Chondrocyte (in vitro differentiated cells): ENCODE measurements around the gene MSMP. TPM values are rescaled to one million over a fixed set of nuclear protein-coding genes. Genes with fewer than 3 reads are reported as not detected.

ENCODE experiments used
- DNase-seq: peaks from one replicate; pipeline ENCODE4 v3.0.0; 2021; ENCODE audit warnings: mixed read lengths, low spot score
- H3K27ac Mint-ChIP-seq: one replicate; pipeline ENCODE4 v1.8.0; 2021; ENCODE audit warnings: mild to moderate bottlenecking, moderate library complexity, mixed read lengths; ENCODE audit not compliant: unreplicated experiment
- H3K27me3 Mint-ChIP-seq: 2 replicates; pipeline ENCODE4 v1.8.0; 2021; ENCODE audit warnings: low read depth, mixed read lengths
- H3K36me3 Mint-ChIP-seq: 2 replicates; pipeline ENCODE4 v1.8.0; 2021; ENCODE audit warnings: low read depth, mixed read lengths
- H3K4me1 Mint-ChIP-seq: 2 replicates; pipeline ENCODE4 v1.8.0; 2021; ENCODE audit warnings: low read depth, mild to moderate bottlenecking, mixed read lengths
- H3K4me3 Mint-ChIP-seq: one replicate; pipeline ENCODE4 v1.8.0; 2021; ENCODE audit warnings: mild to moderate bottlenecking, moderate library complexity, mixed read lengths; ENCODE audit not compliant: unreplicated experiment
- H3K9me3 Mint-ChIP-seq: 2 replicates; pipeline ENCODE4 v1.8.0; 2021; ENCODE audit warnings: low read depth, mixed read lengths
- long read RNA-seq: library from polyadenylated mRNA; stranded (forward); transcript quantifications from one replicate; pipeline ENCODE4 v2.0.0, GENCODE V29; 2021
- total RNA-seq: library from RNA; stranded (reverse); gene quantifications from 3 replicates; pipeline ENCODE4 v1.2.1, GENCODE V29; 2021
- TF ChIP-seq, protein P1 (sequence below): fragments of 200-600 bp; sonication (generic); IDR thresholded peaks from 2 replicates; pipeline ENCODE4 v1.5.0; 2021; ENCODE audit warnings: antibody characterized with exemption, mild to moderate bottlenecking, moderate library complexity

The MSMP gene, protein sequence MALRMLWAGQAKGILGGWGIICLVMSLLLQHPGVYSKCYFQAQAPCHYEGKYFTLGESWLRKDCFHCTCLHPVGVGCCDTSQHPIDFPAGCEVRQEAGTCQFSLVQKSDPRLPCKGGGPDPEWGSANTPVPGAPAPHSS
- not detected in 3 replicates for total RNA-seq
- long read RNA-seq = 0 reads

DNA sequence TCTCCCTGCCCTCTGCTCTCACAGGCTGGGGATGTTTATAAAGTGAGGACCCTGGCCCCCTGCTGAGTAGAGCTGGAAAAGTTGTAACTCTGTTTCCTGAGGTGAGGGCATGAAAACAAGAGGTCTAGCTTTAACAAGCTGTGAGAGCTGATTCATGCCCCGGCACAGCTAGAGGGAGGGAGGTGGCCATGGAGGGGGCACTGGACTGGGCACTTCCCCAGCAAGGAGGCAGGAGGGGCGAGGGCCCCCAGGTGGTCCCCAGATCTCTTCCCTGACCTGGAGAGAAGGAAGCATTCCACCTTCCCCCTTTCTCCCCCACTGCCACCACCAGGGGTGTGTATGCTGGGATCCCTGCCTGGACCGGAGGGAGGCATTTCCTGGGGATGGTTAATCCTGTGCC lies at the start of gene MSMP:
MSMP (minus strand) TSS at position 13 of the 400 bp plus-strand sequence. CDS start 147 bp downstream, outside the sequence.
- no peaks in the 10 kb centered on the region for H3K9me3 Mint-ChIP-seq
- H3K4me3 Mint-ChIP-seq = no peak within 1 kb of the TSS
- peaks cover 45% of the 10 kb centered on the region for H3K4me1 Mint-ChIP-seq
- H3K36me3 Mint-ChIP-seq = peaks cover 26% of the 10 kb centered on the region
- no peaks in the 10 kb centered on the region for H3K27me3 Mint-ChIP-seq
- no peak for DNase-seq
- H3K27ac Mint-ChIP-seq = peak within 1 kb of the TSS; percentile 49
- TF ChIP-seq, protein P1, sequence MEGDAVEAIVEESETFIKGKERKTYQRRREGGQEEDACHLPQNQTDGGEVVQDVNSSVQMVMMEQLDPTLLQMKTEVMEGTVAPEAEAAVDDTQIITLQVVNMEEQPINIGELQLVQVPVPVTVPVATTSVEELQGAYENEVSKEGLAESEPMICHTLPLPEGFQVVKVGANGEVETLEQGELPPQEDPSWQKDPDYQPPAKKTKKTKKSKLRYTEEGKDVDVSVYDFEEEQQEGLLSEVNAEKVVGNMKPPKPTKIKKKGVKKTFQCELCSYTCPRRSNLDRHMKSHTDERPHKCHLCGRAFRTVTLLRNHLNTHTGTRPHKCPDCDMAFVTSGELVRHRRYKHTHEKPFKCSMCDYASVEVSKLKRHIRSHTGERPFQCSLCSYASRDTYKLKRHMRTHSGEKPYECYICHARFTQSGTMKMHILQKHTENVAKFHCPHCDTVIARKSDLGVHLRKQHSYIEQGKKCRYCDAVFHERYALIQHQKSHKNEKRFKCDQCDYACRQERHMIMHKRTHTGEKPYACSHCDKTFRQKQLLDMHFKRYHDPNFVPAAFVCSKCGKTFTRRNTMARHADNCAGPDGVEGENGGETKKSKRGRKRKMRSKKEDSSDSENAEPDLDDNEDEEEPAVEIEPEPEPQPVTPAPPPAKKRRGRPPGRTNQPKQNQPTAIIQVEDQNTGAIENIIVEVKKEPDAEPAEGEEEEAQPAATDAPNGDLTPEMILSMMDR = no peak

DNA sequence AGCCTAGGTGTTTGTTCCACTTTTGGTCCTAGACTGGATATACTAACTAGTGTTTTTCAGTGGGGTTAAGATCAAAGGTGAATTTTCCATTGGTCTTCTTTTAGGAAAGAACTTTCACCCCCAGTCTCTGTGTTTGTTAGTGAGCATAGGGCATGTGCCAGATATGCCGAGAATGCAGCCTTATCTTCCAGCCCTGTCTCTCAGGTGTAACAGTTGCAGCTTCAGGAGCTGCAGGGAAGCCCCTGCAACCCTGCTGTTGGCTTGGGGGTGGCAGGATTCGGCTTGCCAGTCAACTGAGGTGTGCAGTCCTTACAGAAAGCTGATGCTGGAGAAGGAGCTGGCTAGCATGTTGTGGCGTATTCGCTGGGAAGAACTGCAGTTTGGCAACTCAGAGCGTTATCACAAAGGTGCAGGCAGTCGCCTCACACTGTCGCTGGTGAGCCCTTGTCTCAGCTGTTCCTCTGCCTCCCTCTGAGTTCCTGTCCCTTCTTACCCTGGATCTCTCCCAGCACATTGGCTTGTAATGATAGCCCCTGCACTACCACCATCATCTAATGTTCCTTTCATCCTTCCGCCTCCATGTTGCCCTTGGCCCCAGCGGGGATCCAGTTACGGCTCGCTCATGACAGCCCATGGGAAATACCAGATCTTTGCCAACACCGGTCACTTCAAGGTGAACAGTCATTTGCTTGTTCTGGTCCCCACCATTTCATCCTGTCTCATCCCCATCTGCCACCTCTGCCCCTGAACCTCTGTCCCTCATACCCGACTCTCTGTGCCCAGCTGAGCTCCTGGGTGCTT lies 47.5 kb upstream of the MSMP start:
- Mint-ChIP-seq H3K36me3 (peaks cover 32% of the 10 kb centered on the region), H3K27ac (no peak overlapping the region), H3K27me3 (no peaks in the 10 kb centered on the region), H3K4me3 (no peak overlapping the region), H3K4me1 (peaks cover 17% of the 10 kb centered on the region), H3K9me3 (no peaks in the 10 kb centered on the region)
- TF ChIP-seq, protein P1 = no peak
- no peak for DNase-seq

DNA sequence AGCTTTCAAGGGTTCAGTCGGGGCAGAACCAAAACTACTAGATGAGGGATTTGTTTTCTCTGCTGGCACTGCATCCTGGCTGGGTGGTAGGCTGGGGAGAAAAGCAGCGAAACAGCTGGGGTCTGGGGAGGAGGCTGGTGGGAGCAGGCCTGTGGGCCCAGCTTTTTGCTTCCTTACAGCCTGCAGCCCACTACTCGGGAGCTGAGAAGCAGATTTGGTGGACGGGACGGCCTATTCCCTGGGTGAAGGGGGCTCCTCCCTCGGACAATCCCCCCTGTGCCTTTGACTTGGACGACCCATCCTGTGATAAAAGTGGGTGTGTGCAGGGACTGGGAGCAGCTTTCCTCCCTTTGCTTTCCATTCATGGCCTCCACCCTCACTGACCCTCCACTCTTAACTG lies 46.5 kb upstream of the MSMP start:
- Mint-ChIP-seq H3K27ac (no peak overlapping the region), H3K27me3 (no peaks in the 10 kb centered on the region), H3K4me3 (no peak overlapping the region), H3K9me3 (no peaks in the 10 kb centered on the region), H3K36me3 (peaks cover 26% of the 10 kb centered on the region), H3K4me1 (peaks cover 21% of the 10 kb centered on the region)
- DNase-seq = no peak
- TF ChIP-seq, protein P1 = no peak

DNA sequence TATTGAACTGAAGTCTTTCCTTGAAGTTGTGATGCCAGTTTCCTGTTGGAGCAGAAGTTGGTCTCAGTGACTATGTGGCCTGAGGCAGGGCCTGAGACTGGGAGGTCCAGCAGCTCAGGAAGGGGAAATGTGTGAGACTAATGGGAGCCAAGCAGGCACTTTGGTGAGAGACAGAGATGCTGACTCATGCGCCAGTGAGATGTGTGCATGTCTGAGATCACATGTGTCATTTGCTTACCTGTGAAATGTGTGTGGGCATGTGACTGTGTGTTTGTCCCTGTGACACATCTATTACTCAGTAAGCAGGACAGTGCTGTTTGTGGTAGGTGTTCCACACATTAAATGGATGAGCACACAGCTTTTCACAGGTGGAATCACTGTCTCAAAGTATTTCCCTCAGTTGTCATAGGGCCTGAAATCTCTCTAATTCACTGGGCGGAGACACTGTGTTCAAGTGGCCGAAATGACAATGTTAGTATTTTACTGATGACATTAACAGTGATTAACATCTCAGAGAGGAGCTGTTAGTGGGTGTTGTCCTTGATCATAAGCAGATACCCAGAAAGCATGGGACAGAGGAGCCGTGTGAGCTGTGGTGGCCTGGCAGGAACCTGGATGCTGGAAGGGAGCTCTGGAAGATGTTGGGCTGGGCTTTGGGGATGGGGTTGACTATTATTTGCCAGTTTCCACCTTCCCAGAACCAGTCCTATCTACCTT lies 44.7 kb upstream of the MSMP start:
- Mint-ChIP-seq H3K36me3 (peaks cover 26% of the 10 kb centered on the region), H3K4me3 (no peak overlapping the region), H3K27me3 (no peaks in the 10 kb centered on the region), H3K9me3 (no peaks in the 10 kb centered on the region), H3K4me1 (peaks cover 38% of the 10 kb centered on the region), H3K27ac (peak overlapping the region; percentile 30)
- TF ChIP-seq, protein P1 = no peak
- DNase-seq = no peak
